ENCODE results near the gene MCF2. TPM values are rescaled to one million over a fixed set of nuclear protein-coding genes. Genes with fewer than 3 reads are reported as not detected.

The MCF2 gene
- total RNA-seq, 1 donor from 2014 or later: 0.80 TPM

- Mint-ChIP-seq H3K27ac (no peak overlapping the region), H3K9me3 (no peaks in the 10 kb centered on the region), H3K4me1 (no peaks in the 10 kb centered on the region), H3K27me3 (ENCODE audit: insufficient read depth, low read depth) (no peaks in the 10 kb centered on the region), H3K4me3 (no peak overlapping the region), H3K36me3 (no peaks in the 10 kb centered on the region)
- Histone ChIP-seq H3K27ac (no peak overlapping the region), H3K36me3 (no peaks in the 10 kb centered on the region), H3K9ac (no peak overlapping the region), H3K27me3 (no peaks in the 10 kb centered on the region), H4K20me1 (ENCODE audit: low read depth) (no peaks in the 10 kb centered on the region), H3K79me2 (ENCODE audit: low read depth) (no peaks in the 10 kb centered on the region), H3K4me2 (no peak overlapping the region), H2AFZ (replicated peaks) (no peak overlapping the region), H3K4me3 (no peak overlapping the region), H3F3A (ENCODE audit: low read depth) (no peaks in the 10 kb centered on the region), H3K4me1 (no peaks in the 10 kb centered on the region), H3K9me3 (ENCODE audit: low read depth) (peaks cover 5% of the 10 kb centered on the region)
- DNase-seq (ENCODE audit: low spot score): no peak
- TF ChIP-seq EZH2 (IDR thresholded peaks at IDR 0.05) (no peak), CTCF (IDR thresholded peaks at IDR 0.05) (no peak), EZH2phosphoT487 (IDR thresholded peaks at IDR 0.05) (no peak)
Measured at GRCh38 chrX:139542652-139543051, 165.3 kb downstream of the MCF2 start.

- no peaks in the 10 kb centered on the region for H3K36me3 ChIP-seq
- no peaks in the 10 kb centered on the region for H3F3A ChIP-seq (ENCODE audit: low read depth)
- H4K20me1 ChIP-seq (ENCODE audit: low read depth): no peaks in the 10 kb centered on the region
- no peak overlapping the region for H3K4me3 ChIP-seq
- no peak overlapping the region for H3K27ac ChIP-seq
- no peak overlapping the region for H3K4me3 Mint-ChIP-seq
- H3K9me3 Mint-ChIP-seq: no peaks in the 10 kb centered on the region
- TF ChIP-seq EZH2phosphoT487 (IDR thresholded peaks at IDR 0.05) (no peak), CTCF (IDR thresholded peaks at IDR 0.05) (no peak), EZH2 (IDR thresholded peaks at IDR 0.05) (no peak)
- H3K27me3 Mint-ChIP-seq (ENCODE audit: insufficient read depth, low read depth): no peaks in the 10 kb centered on the region
- no peaks in the 10 kb centered on the region for H3K79me2 ChIP-seq (ENCODE audit: low read depth)
- H3K4me1 Mint-ChIP-seq: no peaks in the 10 kb centered on the region
- H3K27ac Mint-ChIP-seq: no peak overlapping the region
- H3K27me3 ChIP-seq: no peaks in the 10 kb centered on the region
- H3K4me2 ChIP-seq: no peak overlapping the region
- H3K36me3 Mint-ChIP-seq: no peaks in the 10 kb centered on the region
- DNase-seq (ENCODE audit: low spot score): no peak
- H3K9ac ChIP-seq: no peak overlapping the region
- no peaks in the 10 kb centered on the region for H3K4me1 ChIP-seq
- H2AFZ ChIP-seq (replicated peaks): no peak overlapping the region
- H3K9me3 ChIP-seq (ENCODE audit: low read depth): peaks cover 5% of the 10 kb centered on the region
Measured at GRCh38 chrX:139538907-139539790, 168.8 kb downstream of the MCF2 start.

GRCh38 chrX:139533444-139533843 is 174.5 kb downstream of the MCF2 start:
- DNase-seq (ENCODE audit: low spot score): no peak
- Mint-ChIP-seq H3K9me3 (no peaks in the 10 kb centered on the region), H3K27ac (no peak overlapping the region), H3K36me3 (no peaks in the 10 kb centered on the region), H3K27me3 (ENCODE audit: insufficient read depth, low read depth) (no peaks in the 10 kb centered on the region), H3K4me1 (no peaks in the 10 kb centered on the region), H3K4me3 (no peak overlapping the region)
- Histone ChIP-seq H3K4me3 (no peak overlapping the region), H3K27me3 (no peaks in the 10 kb centered on the region), H3K4me1 (no peaks in the 10 kb centered on the region), H3K9me3 (ENCODE audit: low read depth) (peaks cover 2% of the 10 kb centered on the region), H2AFZ (replicated peaks) (no peak overlapping the region), H3K4me2 (no peak overlapping the region), H3K27ac (no peak overlapping the region), H3K36me3 (no peaks in the 10 kb centered on the region), H4K20me1 (ENCODE audit: low read depth) (no peaks in the 10 kb centered on the region), H3K9ac (no peak overlapping the region), H3F3A (ENCODE audit: low read depth) (no peaks in the 10 kb centered on the region), H3K79me2 (ENCODE audit: low read depth) (no peaks in the 10 kb centered on the region)
- TF ChIP-seq CTCF (IDR thresholded peaks at IDR 0.05) (no peak), EZH2 (IDR thresholded peaks at IDR 0.05) (no peak), EZH2phosphoT487 (IDR thresholded peaks at IDR 0.05) (no peak)
